T-helper 1 cell treated with Interleukin-12 subunit alpha and Interleukin-12 subunit beta and Interleukin-4 antibody, amounts not matched to agents 30 μg/mL and 1 μg/mL, for 36 hours (primary cell): Measurements from ENCODE around the gene GNL1.

Experiments used
- H3K27ac Mint-ChIP-seq: one replicate; pipeline ENCODE4 v1.8.0; 2021; ENCODE audit warnings: mild to moderate bottlenecking, mixed read lengths
- H3K27me3 Mint-ChIP-seq: one replicate; pipeline ENCODE4 v1.8.0; 2021; ENCODE audit warnings: low read depth, mixed read lengths
- H3K36me3 Mint-ChIP-seq: one replicate; pipeline ENCODE4 v1.8.0; 2021; ENCODE audit warnings: low read depth, mixed read lengths
- H3K4me1 Mint-ChIP-seq: one replicate; pipeline ENCODE4 v1.8.0; 2021; ENCODE audit warnings: low read depth, mixed read lengths
- H3K4me3 Mint-ChIP-seq: one replicate; pipeline ENCODE4 v1.8.0; 2021; ENCODE audit warnings: mild to moderate bottlenecking, moderate library complexity, mixed read lengths
- H3K9me3 Mint-ChIP-seq: one replicate; pipeline ENCODE4 v1.8.0; 2021; ENCODE audit warnings: mixed read lengths

Gene GNL1

DNA sequence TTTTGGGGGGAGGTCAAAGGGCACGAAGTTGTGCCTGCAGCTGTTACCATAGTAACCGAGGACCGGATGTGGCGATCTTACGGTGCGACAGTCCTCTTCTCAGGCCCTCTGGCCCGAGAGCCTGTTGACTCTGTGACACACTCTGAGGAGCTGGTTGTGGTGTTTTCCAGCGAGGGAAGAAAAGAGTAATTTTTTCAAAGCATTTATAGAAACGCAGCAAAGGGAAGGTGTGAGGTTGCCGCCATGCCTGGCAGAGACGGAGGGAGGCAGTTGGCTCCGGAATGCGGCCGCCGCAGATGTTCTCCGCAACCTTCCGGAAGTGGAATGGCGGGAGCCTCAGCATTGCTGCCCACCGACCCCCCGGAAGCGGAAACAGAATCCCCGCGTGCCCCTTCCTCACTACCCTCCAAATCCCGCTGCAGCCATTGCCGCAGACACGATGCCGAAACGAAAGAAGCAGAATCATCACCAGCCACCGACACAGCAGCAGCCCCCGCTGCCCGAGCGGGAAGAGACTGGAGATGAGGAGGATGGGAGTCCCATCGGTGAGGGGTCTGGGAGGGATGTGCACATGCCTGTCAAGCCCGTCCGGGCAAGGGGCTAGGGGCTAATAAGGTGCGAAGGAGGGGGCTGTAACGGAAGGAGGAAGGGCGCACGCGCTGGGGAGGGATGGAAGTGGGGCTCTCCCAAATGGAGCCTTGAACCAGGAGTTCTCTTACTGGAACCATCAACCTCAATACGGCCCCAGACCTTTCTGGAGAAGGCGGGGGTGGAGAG, 805 bp upstream of the GNL1 start, which contains the start of gene PRR3:
PRR3 (plus strand) TSS at position 390 of the 777 bp plus-strand sequence; CDS start at position 440, 50 bp downstream.
- H3K4me1 Mint-ChIP-seq = peaks cover 23% of the 10 kb centered on the region

DNA sequence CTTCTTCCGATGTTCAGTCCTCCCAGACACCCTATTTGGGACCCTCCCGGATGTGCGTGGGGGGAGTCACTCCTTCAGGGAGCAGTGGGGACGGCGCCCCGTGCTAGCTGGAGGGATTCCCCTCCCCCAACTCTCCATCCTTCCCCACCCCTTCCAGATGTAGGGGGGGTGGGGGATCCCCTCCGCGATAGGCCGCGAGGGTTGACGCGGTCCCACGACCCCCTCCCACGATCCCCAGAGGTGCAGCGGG, 548 bp downstream of the GNL1 start:
- peak overlapping the region; percentile 99 for H3K4me3 Mint-ChIP-seq
- peaks cover 31% of the 10 kb centered on the region for H3K36me3 Mint-ChIP-seq
- H3K27me3 Mint-ChIP-seq = no peaks in the 10 kb centered on the region
- H3K9me3 Mint-ChIP-seq = no peaks in the 10 kb centered on the region
- peak overlapping the region; percentile 100 for H3K27ac Mint-ChIP-seq
- peaks cover 23% of the 10 kb centered on the region for H3K4me1 Mint-ChIP-seq

More for the DNA sequence above, 805 bp upstream of the GNL1 start, which contains the start of gene PRR3:
- peaks cover 23% of the 10 kb centered on the region for H3K36me3 Mint-ChIP-seq
- no peaks in the 10 kb centered on the region for H3K27me3 Mint-ChIP-seq
- peak within 1 kb of the TSS; percentile 99 for H3K4me3 Mint-ChIP-seq
- H3K9me3 Mint-ChIP-seq = no peaks in the 10 kb centered on the region
- H3K27ac Mint-ChIP-seq = peak within 1 kb of the TSS; percentile 100

DNA sequence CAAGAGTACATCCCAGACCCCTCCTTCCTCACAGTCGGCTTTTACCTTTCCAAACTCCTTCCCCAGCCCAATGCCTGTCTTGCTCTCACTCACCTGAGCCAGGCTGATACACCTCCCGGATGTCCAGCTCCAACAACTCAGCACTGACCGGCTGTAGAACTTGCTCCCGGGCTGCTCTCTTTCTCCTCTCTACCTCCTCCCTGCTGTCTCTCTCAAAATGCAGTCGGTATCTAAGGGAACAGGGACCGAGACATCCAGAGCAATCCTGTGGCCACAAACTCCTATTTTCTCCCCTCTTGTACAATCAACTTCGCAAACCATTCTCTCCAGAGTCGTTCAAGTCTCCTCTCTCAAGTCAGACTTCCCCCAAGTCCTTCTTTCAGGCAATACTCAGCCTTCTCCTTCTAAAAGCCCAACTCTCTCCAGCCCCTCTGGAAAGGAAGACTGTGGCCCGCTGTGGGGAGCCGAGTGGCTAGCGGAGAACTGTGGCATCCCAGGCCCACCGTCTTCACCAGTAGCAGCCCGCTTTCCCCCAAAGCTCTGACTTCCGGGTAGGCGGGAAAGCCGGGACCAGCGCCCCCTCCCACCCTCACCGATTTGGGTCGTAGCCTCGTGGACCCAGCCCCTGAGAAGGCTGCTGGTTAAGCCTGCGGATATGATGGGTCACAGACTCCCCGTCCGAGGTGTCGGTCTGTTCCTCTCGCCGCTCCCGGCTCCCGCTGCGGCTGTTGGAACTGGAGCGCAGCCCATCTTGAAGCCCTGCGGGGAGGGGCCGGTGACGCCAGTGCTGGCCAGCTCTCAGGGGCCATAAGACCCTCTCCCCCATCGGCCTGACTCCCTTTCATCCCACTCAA, 1.1 kb downstream of the GNL1 start:
- Mint-ChIP-seq H3K27ac (peak overlapping the region; percentile 100), H3K36me3 (peaks cover 36% of the 10 kb centered on the region), H3K27me3 (no peaks in the 10 kb centered on the region), H3K9me3 (no peaks in the 10 kb centered on the region), H3K4me1 (peaks cover 23% of the 10 kb centered on the region), H3K4me3 (peak overlapping the region; percentile 99)

DNA sequence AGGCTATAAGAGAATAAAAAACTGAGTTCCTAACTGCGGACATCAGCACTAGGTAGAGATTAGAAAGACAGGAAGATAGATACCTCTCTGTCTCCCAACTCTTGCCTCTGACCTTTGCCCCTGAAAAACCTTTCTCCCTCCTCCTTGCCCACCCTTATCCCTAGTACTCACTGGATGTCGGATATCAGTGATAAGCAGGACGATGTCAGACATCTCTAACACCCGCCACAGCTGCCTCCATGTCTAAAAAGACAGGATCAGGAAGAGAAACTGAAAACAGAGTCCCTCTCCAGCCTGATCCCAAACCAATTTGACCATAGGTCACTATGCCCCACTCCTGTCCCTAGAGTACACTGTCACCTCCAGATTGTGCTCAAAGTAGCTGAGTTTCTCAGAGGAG, 1.9 kb downstream of the GNL1 start:
- Mint-ChIP-seq H3K27me3 (no peaks in the 10 kb centered on the region), H3K9me3 (no peaks in the 10 kb centered on the region), H3K36me3 (peaks cover 40% of the 10 kb centered on the region), H3K4me1 (peaks cover 22% of the 10 kb centered on the region), H3K27ac (no peak overlapping the region), H3K4me3 (peak overlapping the region; percentile 45)

DNA sequence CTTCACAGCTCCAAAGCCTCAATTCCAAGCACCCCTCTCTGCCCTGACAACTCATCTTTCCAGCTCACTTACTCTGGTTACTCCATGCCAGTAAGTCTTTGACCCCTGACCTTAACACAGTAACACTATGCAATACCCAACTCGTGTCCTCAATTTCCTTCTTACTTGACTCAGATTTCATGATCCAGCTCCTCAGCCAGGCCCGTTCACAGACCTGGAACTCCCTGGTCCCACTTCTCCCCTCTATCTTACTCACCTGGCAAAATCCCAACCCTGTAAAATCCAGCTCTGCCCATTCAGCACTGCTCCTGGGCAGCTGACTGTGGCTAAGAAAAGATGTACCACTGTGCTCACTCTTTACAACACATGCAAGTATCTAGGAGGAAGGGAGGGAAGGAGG, 7.9 kb downstream of the GNL1 start:
- H3K27me3 Mint-ChIP-seq = no peaks in the 10 kb centered on the region
- peaks cover 14% of the 10 kb centered on the region for H3K4me1 Mint-ChIP-seq
- no peak overlapping the region for H3K27ac Mint-ChIP-seq
- no peak overlapping the region for H3K4me3 Mint-ChIP-seq
- no peaks in the 10 kb centered on the region for H3K9me3 Mint-ChIP-seq
- peaks cover 56% of the 10 kb centered on the region for H3K36me3 Mint-ChIP-seq

DNA sequence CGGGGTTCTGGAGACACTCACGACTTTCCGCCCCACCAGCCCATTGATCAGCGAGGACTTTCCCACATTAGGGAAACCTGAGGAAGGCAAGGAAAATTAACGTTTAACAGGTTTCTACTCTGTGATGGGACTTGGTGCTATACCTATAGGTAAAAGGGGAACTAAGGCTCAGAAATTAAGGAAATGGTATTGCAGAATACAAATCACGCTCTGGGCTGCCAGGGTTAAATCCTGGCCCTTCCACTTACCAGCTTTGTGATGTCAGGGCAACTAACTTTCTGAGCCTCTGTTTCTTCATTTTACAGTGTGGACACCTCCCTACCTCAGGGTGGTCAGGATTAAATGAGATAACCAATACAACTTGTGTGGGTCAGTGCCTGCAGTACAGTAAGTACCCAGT, 8.8 kb downstream of the GNL1 start:
- Mint-ChIP-seq H3K27me3 (no peaks in the 10 kb centered on the region), H3K36me3 (peaks cover 49% of the 10 kb centered on the region), H3K4me3 (no peak overlapping the region), H3K27ac (no peak overlapping the region), H3K9me3 (no peaks in the 10 kb centered on the region), H3K4me1 (peaks cover 19% of the 10 kb centered on the region)

DNA sequence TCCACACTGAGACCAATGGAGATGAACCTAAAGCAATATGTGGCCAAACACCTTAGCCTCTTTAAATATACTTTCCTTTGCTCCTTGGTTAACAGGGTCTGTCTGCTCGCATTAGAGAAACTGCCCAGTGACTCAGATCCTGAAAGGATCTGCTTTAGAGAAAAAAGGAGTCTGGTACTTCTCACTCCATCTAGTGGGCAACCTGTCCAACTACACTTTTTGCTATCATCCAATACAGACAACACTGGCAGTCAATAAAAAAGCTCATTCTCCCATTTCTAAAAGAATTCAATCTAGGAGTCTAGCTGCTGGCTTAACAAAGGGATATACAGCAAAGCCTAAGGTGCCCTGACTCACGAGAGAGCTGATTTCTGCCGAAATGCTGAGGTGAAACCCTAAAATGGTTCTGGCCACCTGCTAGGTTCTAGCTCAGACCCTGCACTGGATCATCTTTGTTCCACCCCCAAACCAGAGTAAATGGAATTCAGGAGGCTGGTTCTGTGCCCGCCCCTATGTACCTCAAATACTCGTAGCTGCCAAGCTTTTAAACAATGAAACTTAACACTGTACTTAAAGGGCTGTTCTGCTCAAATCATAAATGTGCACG, 11.5 kb downstream of the GNL1 start:
- Mint-ChIP-seq H3K36me3 (peaks cover 27% of the 10 kb centered on the region), H3K27me3 (no peaks in the 10 kb centered on the region), H3K4me3 (no peak overlapping the region), H3K9me3 (no peaks in the 10 kb centered on the region), H3K4me1 (peaks cover 28% of the 10 kb centered on the region), H3K27ac (no peak overlapping the region)

DNA sequence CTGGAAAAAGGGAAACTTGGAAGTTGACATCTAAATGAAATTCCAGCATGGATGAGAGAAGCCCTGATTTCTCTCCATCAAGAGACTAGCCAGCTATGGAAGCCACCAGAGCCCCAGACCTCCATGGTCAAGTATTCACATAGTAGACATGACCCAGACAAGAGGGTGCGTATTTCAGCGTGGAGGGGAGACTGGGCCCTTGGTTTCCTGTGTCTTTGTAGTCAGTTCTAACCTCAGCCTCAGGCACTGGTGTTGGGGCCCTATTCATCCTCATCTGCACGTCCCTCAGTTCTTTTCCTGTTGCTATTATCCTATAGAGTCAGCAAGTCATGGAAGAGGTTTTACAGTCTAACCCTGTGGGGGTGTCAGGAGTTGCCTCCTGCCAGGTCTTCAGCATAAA, 12.5 kb downstream of the GNL1 start:
- no peaks in the 10 kb centered on the region for H3K9me3 Mint-ChIP-seq
- no peaks in the 10 kb centered on the region for H3K27me3 Mint-ChIP-seq
- no peak overlapping the region for H3K27ac Mint-ChIP-seq
- peaks cover 28% of the 10 kb centered on the region for H3K4me1 Mint-ChIP-seq
- peaks cover 20% of the 10 kb centered on the region for H3K36me3 Mint-ChIP-seq
- no peak overlapping the region for H3K4me3 Mint-ChIP-seq

DNA sequence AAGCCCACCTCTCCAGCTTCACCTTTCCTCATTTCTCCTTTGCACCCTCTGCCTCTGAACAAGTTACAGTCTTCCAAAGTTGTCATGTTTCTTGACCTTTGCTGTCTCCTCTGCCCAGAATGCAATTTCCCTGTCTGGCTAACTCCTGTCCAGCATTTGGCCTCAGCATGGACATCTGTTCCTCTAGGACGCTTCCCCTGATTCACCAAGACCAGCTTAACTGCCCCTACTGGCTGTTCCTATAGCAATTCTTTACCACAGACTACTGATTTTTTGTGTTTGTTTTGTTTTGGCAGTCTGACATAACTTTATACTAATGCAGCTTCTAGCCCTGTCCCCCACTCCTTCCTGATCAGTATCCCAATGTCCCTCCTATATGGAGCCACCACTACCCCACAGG, 13.4 kb downstream of the GNL1 start:
- Mint-ChIP-seq H3K27ac (no peak overlapping the region), H3K9me3 (no peaks in the 10 kb centered on the region), H3K4me1 (peaks cover 28% of the 10 kb centered on the region), H3K36me3 (peaks cover 12% of the 10 kb centered on the region), H3K4me3 (peak overlapping the region; percentile 83), H3K27me3 (no peaks in the 10 kb centered on the region)

DNA sequence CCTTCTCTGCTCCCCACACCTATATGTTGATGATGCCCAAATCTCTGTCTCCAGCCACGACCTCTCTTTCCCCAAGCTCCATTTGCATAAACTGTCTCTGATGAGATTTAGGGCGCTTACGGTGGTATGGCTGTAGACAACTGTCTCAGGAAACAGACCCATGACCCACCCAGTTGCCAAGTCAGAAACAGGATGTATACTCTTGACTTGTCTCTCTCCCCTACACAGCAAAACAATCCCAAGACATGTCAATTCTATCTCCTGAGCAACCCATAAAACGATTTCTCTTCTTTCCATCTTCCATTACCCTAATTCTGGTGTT, 13.9 kb downstream of the GNL1 start:
- peak overlapping the region; percentile 83 for H3K4me3 Mint-ChIP-seq
- peaks cover 28% of the 10 kb centered on the region for H3K4me1 Mint-ChIP-seq
- H3K9me3 Mint-ChIP-seq = no peaks in the 10 kb centered on the region
- peak overlapping the region; percentile 78 for H3K27ac Mint-ChIP-seq
- no peaks in the 10 kb centered on the region for H3K27me3 Mint-ChIP-seq
- peaks cover 12% of the 10 kb centered on the region for H3K36me3 Mint-ChIP-seq

DNA sequence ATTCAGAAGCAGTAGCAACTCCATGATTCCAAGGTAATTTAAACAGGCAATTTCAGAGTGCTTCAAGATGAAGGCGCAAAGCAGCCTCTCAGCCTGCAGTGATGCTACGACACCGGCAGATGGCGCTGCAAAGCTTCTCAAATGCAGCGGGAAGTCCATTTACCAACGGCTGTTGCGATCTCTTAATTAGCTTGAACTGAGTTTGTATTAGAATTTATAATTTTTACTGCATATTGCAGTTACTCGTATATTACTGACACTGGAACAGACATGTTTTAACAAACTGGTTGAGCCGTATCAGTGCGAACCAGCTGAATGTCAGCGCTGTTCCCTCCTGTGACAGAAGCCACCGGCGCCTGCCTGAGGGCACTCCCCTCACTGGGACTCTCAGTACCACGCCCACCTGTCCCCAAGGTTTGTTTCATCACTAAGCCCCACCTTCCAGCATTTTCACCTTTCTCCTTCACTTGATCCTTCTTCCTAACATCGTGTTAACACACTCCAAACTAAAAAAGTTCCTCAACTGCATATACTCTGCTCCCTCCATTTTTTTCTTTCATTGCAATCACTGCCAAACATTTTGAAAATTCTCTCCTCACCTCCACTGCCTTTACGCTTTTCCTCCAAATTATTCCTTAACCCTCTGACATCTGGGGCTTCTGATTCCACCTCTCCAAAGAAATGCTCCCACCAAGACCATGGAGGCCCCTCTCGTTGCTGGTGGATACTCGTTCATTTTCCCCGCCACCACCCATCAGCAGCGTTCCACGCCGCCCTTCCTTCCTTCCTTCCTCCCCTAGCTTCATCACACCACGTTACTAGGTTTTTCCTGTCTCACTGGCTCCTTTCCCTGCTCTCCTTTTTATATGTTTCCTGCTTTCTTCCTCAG, 14.5 kb downstream of the GNL1 start:
- Mint-ChIP-seq H3K27ac (peak overlapping the region; percentile 78), H3K36me3 (peaks cover 11% of the 10 kb centered on the region), H3K4me3 (peak overlapping the region; percentile 83), H3K27me3 (no peaks in the 10 kb centered on the region), H3K9me3 (no peaks in the 10 kb centered on the region), H3K4me1 (peaks cover 28% of the 10 kb centered on the region)

DNA sequence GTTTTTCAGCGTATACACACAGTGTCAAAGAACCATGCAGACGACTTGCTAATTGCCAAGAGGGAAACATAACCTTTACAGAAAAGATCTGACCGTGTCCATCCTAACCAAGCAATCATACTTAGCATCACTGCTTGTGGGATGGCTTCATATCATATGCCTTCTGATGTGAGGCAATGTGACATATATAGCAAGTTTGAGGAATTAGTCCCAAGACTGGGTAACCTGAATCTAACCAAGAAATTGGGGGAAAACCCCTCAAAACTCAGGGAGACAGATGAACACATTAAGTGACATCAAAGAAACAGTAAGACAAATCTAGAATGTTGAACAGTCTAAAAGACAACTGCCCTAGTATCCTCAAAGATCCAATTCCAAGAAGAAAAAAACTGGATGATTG, 18.4 kb downstream of the GNL1 start:
- Mint-ChIP-seq H3K27ac (no peak overlapping the region), H3K36me3 (no peaks in the 10 kb centered on the region), H3K9me3 (no peaks in the 10 kb centered on the region), H3K27me3 (no peaks in the 10 kb centered on the region), H3K4me1 (peaks cover 20% of the 10 kb centered on the region), H3K4me3 (no peak overlapping the region)

DNA sequence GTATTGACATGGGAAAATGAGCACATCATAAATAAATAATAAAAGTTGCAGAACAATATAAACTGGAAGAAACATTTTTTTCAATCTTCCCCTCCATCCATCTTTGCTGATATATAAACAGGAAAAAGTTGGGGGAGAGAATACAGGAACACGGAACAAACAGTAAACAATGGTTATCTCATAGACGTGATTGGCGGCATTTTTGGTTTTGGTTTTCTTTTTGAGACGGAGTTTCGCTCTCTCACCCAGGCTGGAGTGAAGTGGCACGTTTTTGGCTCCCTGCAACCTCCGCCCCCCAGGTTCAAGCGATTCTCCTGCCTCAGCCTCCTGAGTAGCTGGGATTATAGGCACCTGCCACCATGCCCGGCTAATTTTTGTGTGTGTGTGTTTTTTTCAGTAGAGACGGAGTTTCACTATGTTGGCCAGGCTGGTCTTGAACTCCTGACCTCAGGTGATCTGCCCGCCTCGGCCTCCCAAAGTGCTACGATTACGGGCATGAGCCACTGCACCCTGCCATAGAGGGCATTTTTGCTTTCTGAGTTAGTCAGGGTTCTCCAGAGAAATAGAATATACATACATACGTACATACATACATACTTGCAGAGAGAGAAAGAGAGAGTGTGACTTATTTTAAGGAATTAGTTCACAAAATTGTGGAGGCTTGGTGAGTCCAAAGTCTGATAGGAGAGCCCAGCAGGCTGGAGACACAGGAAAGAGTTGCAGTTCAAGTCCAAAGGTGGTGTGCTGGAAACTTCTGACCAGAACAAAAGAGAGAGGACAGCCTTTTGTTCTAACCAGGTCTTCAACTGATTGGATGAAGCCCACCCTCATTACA, 22.6 kb downstream of the GNL1 start:
- peaks cover 2% of the 10 kb centered on the region for H3K36me3 Mint-ChIP-seq
- H3K4me1 Mint-ChIP-seq = peaks cover 33% of the 10 kb centered on the region
- peak overlapping the region; percentile 40 for H3K4me3 Mint-ChIP-seq

More for the DNA sequence above, 22.6 kb downstream of the GNL1 start:
- Mint-ChIP-seq H3K27me3 (no peaks in the 10 kb centered on the region), H3K27ac (peak overlapping the region; percentile 67), H3K9me3 (no peaks in the 10 kb centered on the region)
